C1 segment of cervical spinal cord (tissue), 14 donors: ENCODE results near the gene GPR161.

ENCODE experiments used
- DNase-seq, 14 donors: peaks; one replicate each; lab custom pipeline; 2025; lab: John Stamatoyannopoulos, UW

GPR161 gene

GRCh38 chr1:168148916-168149315 lies 12.2 kb upstream of the GPR161 start:
- DNase-seq: no peak

GRCh38 chr1:168146626-168147025 lies 9.9 kb upstream of the GPR161 start:
- no peak for DNase-seq

GRCh38 chr1:168146160-168146539 lies 9.4 kb upstream of the GPR161 start:
- DNase-seq: no peak

- peak in 12 of 14 donors; percentile 4 to 71 (median 38) for DNase-seq
Measured at GRCh38 chr1:168145184-168146159, 8.7 kb upstream of the GPR161 start.

GRCh38 chr1:168141871-168142385 lies 5.2 kb upstream of the GPR161 start:
- no peak for DNase-seq

GRCh38 chr1:168139070-168139469 lies 2.3 kb upstream of the GPR161 start:
- DNase-seq: no peak

GRCh38 chr1:168138134-168138533 lies 1.4 kb upstream of the GPR161 start:
- no peak for DNase-seq

- no peak for DNase-seq
Measured at GRCh38 chr1:168137515-168137821, 738 bp upstream of the GPR161 start.

GRCh38 chr1:168135921-168136708 lies 615 bp downstream of the GPR161 start:
- DNase-seq: no peak

GRCh38 chr1:168135116-168135920 lies 1.4 kb downstream of the GPR161 start:
- no peak for DNase-seq

- DNase-seq: no peak
Measured at GRCh38 chr1:168134642-168135041, 2.1 kb downstream of the GPR161 start.

- no peak for DNase-seq
Measured at GRCh38 chr1:168134132-168134531, 2.6 kb downstream of the GPR161 start.

GRCh38 chr1:168129933-168130332 lies 6.8 kb downstream of the GPR161 start:
- no peak for DNase-seq

GRCh38 chr1:168127503-168127902 lies 9.2 kb downstream of the GPR161 start:
- no peak for DNase-seq

GRCh38 chr1:168125051-168125450 lies 11.7 kb downstream of the GPR161 start:
- no peak for DNase-seq

GRCh38 chr1:168121401-168122011 lies 15.2 kb downstream of the GPR161 start:
- peak in 5 of 14 donors; percentile 9 to 53 (median 16) for DNase-seq

- no peak for DNase-seq
Measured at GRCh38 chr1:168119750-168120149, 17.0 kb downstream of the GPR161 start.

GRCh38 chr1:168116327-168116799 lies 20.4 kb downstream of the GPR161 start:
- DNase-seq: no peak

GRCh38 chr1:168114845-168115244 lies 21.9 kb downstream of the GPR161 start:
- no peak for DNase-seq

GRCh38 chr1:168112673-168113305 lies 23.9 kb downstream of the GPR161 start:
- DNase-seq: peak in 3 of 14 donors; percentile 11 to 56 (median 25)
